GM21360 (cell line): ENCODE data around the gene RYR2.
"Not testable (repeated sequence)": the region's sequence is repeated elsewhere in the genome, so short reads cannot be mapped to it uniquely, and the experiment has no call there.

Source experiments
- ATAC-seq: cut with Tn5 transposase; IDR thresholded peaks from one replicate; pipeline ENCODE4 v1.9.1; 2021; ENCODE audit warnings: mild to moderate bottlenecking, moderate library complexity; ENCODE audit not compliant: unreplicated experiment

The RYR2 gene

DNA sequence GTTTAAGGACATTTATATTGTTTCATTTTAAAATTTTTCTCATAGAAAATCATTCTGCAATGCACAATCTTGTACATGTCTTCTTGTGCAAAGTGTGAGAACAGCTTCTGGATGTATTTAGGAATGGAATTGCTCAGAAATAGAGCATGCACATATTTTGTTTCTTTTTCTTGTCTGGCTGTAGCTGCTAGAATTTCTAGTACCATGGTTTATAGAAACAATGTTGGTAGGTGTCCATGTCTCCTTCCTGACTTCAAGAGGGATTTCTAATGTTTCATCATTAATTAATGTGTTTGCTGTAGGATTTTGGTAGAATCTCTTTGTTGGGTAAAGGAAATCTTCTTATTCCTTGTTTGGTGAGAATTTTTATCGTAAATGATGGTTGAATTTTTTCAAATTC lies 99.0 kb downstream of the RYR2 start:
- ATAC-seq: no peak

DNA sequence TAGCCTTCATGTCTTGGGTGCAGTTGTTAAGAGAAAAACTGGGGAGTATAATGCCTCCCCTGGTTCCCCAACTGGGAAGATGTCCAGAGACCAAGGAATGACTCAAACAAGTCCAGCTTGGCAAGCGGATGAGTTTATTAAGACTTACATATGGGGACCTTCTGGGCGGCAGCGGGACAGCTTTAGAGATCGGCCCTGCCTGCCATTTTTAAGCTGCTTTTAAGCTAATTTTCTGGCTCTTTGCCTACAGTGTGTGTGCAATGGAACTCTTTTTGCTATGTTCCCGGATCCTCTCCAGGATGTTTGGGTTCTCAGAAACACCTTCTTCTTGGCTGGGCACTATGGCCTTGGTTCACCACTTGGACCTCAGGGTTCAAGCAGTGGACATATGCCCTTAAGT lies 99.5 kb downstream of the RYR2 start:
- ATAC-seq: no peak

DNA sequence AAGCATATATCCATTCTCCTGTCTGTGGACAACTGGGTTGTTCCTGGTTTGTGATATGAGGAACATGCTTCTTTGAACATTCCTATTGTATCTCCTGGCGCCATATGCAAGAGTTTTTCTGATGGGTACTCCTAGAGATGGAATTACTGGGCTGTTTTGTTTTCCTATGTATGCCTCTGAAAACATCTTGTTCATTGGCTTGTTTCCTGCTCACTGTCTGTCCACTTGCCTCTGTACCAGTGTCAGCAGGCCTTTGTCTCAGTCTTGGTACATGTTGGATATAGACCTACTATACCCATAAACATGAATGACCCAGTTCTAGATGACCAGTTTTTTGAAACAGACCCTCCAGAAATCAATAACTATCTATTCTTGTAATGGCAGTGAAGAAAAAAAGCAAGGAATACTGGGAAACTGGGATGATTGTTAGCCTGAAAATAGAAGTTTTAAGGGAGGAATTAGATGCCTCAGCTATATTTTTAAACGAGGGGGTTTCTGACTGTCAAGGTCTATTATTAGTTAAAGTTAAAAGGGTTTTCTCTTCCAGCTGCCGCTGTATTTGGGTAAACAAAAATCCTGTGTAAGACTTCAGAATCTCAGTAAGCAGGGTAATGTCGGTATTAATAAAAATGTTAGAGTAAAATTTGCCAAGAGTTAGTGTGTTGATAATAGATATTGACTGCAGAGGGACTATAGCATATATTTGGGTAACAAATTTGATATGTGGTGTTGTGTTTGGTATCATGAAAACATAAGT lies 103.6 kb downstream of the RYR2 start:
- ATAC-seq: no peak

DNA sequence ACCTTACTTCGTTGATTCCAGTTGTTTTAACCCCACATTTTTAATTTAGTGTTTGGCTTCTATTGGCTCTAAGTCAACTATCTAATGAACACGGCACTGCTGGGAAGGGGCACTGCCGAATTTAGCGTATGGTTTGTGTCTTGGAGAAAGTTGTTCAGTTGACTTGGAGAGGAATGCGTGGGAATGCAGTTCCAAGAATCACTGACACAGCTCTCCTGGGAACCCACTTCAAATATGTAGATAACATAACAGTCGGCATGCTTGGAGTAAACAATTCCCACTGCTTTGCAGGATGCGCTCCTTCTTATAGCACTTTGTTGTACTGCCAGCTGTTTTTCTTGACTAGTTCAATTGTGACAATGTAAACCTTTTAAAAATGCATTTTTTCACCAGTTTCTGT lies 104.3 kb downstream of the RYR2 start:
- ATAC-seq: no peak

DNA sequence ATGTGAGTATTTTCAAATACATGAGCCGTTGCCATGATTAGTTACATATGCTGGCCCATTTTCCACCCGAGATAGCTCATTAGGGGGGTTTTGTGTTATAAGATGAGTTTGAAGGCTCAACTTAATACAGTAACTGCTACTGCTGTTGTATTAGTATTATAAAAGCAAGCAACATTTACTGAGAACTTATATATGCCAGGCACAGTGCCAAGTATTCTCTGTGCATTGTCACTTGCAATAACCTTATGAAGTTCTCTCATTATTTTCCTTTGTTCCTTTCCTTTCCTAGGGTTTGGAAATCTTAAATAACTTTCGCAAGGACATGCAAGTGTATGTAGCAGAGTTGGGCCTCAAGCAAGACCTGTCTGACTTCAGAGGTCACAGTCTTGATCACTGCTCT lies 107.9 kb downstream of the RYR2 start:
- no peak for ATAC-seq

DNA sequence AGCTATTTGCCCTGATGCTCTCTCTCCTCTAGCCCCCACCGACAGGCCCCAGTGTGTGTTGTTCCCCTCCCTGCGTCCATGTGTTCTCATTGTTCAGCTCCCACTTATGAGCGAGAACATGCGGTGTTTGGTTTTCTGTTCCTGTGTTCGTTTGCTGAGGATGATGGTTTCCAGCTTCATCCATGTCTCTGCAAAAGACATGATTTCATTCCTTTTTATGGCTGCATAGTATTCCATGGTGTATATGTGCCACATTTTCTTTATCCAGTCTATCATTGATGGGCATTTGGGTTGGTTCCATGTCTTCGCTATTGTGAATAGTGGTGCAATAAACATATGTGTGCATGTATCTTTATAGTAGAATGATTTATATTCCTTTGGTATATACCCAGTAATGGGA lies 110.0 kb downstream of the RYR2 start:
- ATAC-seq: not testable (repeated sequence)

DNA sequence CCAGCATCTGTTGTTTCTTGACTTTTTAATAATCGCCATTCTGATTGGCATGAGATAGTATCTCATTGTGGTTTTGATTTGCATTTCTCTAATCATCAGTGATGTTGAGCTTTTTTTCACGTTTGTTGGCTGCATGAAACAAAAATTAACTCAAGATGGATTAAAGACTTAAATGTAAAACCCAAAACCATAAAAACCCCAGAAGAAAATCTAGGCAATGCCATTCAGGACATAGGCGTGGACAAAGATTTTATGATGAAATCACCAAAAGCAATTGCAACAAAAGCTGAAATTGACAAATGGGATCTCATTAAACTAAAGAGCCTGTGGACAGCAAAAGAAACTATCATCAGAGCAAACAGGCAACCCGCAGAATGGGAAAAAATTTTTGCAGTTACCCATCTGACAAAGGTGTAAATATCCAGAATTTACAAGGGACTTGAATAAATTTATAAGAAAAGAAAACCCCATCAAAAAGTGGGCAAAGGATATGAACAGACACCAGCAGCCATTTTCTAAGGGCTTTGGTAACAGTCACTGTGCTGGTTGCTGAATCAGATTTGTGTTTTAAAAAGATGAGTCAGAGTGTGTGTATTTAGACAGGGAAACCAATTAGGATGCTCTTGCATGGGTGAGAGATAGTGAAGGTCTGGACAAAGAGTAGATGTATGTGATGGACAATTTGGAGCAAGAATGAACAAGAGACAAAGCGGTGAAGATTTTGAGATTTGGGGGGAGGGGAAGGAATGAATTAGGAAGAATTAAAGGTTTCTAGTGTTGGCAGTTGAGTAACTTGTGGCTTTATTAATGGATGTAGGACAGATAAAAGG lies 110.7 kb downstream of the RYR2 start:
- ATAC-seq: no peak

DNA sequence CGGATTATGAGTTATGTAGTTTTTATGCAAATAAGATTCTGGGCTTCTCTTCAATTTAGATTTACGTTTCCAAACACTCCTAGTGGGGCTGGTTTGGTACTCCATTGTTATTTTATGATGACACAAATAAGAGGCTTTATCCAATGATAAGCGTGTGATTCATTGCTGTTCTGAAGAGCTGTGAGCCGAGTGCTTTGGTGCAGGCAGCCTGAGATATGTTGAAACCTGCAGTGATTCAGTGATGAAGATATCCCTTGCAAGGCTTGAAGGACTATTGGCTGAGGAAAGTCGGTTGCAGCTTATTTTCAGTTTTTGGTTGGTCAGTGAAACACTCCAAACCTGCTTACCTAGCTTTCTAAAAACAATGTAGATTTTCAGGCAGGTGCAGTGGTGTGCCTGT lies 112.2 kb downstream of the RYR2 start:
- ATAC-seq: no peak

DNA sequence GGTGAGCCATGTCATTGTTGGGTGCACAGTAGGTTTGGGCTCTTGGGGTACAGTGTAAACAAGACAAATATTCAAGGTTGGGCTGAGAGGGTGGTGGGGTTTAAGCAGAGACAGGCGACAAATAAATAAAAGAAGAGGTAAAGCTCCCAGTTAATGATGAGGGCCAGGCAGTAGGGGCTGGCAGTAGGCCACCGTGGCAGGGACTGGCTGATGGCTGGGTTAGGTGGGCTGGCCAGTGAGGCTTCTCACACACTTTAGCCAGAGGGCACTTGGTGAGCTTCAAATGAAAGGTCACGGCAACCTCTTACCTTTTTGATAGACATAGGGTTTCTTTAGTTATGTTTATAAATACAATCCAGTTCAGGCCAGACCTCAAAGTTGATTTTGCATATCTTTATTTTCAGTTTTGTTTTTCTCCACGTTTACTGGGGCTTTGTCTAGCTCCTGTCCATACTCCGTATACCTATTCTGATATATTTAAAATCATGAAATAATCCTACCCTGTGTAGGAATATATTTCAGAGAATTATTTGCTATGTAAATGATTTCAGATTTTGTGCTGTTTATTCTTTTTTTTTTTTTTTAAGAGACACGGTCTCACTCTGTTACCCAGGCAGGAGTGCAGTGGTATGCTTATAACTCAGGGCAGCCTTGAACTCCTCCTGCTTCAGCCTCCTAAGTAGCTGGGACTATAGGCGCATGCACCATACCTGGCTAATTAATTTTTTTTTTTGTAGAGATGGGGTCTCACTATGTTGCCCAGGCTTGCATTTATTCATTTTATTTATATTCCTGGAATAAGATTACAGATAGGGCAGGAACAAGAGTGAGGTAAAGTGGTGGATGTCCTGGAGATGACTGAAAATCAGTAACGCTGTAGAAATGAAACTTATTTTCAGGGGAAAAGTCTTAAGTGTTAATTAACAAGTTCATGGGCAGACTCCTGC lies 122.7 kb downstream of the RYR2 start:
- ATAC-seq: no peak

DNA sequence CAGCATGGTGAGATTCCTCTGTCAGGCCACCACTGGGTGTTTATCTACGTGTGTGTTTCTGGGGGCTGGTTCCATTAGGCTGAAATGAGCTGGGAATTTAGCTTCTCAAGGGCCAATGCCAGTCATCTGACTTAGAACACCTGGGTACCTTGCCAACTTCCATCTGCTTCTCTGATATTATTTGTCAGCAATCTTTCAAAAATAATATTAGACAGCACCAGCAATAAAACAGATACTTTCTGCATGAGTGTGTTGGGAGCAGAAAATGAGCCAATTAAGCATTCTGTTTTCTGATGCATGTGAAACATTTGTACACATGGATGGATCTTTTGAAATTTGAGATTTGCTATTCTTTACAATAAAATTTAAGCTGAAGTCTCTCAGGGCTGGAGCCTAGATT lies 124.1 kb downstream of the RYR2 start:
- no peak for ATAC-seq

DNA sequence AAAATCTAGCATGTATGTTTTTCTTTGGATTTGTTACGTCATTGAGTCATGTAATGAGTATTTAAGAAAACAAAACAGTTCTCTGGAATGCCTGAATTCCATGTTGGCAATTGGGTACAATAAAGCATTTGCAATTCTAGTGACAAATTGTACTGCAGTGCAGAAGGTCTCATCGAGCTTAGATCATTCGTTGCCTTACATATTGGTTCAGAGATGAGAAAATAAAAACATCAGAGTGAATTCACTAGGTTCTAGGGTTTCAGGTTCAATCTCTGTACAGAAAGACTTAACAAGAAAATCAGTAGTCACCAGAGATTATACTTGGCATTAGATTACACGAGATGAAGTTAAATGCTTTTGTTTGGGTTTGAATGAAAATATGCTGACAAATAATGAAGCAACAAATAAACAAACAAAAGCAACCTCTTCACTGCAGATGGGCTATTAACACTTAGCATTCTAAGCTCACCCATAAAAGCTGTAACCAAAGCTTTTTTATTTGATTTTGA lies 124.7 kb downstream of the RYR2 start:
- ATAC-seq: no peak

DNA sequence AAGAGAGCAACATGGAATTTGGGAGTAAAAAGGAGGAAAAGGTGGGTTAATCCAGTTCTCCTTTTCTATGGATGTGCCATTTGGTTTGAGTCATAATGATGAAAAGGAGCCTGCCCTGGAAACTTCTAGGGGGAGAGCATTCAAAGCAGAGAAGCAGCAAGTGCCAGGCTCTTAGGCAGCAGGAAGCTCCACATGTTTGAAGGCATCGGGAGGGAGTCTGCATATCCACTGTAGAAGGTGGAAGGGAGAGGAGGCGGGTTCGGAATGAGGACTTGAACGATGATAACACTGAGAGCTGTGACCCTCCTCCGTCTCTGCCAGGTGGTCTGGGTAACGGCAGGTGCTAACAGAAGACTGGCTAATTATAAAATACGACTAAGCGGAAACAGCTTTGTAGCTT lies 128.2 kb downstream of the RYR2 start:
- no peak for ATAC-seq

DNA sequence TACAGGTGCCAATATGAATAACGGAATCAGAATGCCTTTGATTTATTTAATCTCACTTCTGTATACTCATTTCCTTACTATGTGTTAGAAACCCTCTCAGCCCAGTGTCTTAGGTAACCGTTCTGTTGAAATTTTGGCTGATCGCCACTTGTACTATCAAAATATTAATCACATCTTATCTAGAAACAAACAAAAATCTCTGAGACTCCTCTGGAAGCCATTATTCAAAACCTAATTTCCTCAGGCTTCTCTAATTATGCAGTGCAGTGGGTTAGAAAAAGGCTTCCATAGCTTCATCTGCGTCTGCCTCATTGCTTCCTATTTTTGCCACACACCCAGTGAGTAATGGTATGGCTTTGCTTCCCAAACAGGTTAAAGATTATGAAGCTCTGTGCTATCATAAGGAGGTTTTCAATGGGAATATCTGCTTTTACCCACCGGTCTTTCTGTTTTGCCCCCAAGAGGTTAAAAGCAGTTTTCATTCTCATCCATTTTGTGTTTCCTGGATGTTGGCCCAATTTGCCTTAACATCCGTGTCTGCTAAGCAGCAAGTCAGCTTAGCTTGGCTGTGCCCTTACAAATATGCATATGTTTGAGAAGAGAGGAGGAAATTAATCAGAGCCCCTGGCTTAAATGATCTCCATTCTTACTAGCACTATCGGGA lies 129.6 kb downstream of the RYR2 start:
- no peak for ATAC-seq

DNA sequence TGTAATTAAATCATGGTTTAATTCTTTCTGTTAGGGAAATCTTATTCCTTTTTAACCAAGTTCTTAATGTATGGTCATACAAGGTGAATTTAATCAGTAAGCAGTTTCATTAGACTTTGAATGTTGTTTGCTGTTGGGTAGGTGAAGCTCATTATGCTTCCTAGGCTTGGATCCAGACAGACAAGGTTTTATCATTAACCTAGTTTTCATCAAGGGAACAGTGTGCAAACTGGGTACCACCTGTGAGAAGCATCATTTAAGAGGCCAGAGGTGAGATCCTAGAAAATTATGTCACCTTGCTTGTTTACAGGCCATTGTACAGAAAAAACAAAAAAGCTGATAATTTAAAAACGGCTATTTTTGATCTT lies 130.1 kb downstream of the RYR2 start:
- ATAC-seq: no peak

DNA sequence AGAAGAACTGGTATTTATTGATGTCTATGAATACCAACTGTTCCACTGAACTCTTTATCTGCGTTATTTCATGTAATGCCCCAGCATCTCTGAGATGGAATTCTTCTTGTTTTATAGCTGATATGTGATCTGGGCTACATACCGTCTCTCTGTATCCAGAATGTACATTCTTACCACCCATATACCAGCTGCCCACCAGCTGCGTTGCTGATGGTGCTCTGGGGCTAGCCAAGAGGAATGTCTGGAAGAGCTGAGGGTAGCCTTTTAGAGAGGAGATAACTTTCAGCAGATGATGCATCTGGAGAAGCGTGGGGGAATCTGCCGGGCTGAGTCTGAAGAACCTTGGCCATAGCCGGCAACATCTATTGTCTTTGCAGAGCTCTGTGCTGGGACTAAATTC lies 137.5 kb downstream of the RYR2 start:
- no peak for ATAC-seq

DNA sequence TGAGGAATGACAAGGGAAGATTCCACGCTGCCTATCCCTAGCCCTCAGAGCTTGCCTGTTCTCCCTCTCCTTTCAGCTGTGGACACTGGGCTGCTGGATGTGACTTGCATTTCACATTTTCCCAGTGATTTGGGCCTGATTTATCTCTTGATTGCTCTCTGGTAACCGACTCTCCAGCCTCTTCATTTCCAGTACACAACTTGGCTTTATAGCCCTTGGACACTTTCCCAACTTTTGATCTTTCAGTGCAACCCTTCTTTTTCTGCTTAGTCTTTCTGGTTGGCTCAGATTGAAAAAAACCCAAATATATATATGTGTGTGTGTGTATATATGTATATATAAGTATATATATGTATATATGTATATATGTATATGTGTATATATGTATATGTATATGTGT lies 138.3 kb downstream of the RYR2 start:
- no peak for ATAC-seq

DNA sequence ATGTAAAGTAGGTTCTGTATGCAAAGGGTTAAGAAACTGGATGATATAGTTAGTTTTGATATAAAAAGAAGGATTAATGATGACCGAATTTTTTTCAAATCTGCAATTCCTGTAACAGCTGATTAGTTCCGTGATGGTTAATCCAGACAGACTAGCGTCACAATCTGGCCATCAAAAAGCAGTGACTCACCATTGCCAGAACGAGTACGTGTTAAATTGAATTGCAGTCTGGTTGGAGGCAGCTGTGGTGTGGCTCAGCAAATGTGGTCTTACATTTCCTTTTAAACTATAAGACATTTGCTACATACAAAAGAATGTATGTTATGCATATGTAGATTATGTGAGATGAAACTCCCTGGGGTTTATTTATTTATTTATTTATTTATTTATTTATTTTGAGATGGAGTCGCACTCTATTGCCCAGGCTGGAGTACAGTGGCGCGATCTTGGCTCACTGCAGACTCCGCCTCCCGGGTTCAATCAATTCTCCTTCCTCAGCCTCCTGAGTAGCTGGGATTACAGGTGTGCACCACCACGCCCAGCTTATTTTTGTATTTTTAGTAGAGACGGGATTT lies 139.8 kb downstream of the RYR2 start:
- no peak for ATAC-seq

DNA sequence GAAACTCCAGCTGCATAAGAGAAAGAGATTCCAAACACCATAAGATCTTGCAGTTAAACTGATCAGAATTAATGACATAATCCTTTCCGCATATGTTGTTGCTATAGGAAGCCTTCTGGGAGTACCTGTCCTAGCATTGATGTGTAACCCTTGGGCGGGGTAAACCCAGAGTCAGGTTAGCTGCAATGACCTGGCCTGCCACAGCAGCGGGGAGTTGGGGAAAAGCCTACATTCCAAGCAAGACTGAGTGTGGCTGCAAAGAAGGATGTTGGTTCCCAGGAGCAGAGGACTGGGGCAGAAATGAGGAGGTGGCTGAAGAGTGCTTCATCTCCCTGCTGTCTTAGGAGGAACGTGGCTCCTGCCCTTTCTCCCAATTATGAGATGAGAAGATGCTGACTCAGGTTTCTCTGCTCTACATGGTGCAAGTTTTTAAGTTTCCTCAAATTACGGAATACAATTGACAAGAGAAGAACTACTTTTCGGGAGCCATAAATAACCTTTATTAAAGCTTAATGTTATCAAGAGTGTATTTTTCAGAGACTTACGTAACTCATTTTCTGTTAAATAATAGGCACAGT lies 142.1 kb downstream of the RYR2 start:
- no peak for ATAC-seq

DNA sequence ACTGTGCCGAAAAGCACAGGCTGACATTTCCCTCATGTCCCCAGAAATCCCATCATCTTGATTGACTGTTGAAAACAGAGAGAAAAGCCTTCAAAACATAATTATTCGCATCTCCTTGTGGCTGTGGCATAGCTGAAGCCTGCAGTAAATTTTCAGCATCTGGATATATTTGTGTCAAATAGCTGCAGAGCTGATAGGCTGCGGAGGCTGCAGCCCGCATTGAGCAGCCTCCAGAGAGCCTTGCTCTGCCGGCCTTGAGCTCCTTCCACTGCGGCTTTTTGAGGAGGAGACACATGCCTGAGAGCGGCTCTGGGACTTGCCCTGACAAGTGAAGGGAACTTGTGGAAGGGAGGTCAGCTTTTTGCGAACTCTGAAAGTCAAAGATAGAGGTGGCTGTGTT lies 144.7 kb downstream of the RYR2 start:
- ATAC-seq: no peak

DNA sequence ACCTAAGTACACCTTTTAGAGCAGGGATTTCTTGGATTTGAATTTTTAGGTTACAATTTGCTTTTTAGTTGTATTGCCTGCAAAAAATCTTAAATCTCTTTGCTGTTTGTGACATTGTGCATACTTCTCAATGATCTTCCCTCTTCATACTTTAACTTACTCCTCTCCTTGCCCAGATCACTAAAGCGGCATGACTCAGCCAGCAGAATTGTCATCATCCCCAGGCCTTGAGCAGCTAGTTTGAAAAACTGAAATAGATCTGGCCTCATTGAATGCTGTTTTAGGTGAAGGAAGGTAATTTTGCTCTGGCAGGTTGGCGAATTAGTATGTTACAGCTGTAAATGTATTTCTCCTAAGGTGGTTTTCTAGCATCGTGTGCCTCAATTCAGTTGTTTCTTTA lies 145.9 kb downstream of the RYR2 start:
- ATAC-seq: no peak
